ENCODE data around the gene EGF.

The EGF gene

DNA sequence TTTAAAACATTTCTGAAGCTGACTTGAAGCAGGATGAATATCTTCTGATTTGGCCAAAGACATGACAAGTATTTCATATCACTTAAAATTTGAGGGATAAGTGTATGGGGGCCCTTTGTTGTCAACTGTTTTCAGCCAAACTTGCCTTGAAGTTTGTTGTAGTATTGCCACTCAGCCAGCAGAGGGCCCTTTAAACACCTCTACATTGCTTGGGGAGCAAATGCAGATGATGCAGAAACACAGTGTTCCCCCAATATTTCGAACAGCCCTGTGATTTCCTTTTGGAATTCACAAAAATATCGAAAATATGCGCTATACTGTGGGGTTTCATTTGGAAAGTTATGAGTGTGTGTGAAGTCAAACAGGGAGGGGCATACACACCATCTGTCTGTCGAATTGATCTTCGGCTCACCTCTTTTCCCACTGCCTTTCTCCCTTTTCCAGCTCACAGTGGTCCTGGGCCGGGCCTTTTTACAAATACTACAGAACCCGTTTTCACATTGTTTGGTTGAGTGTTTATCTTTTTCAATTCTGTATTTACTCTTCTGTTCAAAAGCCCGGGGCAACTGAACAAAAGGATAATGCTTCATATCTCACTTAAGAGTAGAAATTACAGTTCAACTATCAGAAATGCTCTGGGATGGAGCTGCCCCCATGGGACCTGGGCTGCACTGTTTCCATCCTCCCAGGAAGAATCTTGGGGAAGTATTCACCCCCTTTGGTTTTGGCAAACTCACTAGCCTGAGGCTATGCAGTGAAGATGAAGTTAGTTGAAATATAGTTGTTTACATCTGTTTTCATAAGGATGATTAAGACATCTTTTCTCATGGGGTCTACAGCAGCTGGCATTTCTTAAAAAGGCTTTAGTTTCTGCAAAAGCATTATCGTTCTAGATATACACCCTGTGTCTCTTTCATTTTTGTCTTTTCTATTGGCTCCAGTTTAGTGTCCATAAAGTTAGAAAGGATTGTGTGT is 137.6 kb downstream of the EGF start:
- DNase-seq (ENCODE audit: low read depth): peak; percentile 57
- TF ChIP-seq, protein P1, sequence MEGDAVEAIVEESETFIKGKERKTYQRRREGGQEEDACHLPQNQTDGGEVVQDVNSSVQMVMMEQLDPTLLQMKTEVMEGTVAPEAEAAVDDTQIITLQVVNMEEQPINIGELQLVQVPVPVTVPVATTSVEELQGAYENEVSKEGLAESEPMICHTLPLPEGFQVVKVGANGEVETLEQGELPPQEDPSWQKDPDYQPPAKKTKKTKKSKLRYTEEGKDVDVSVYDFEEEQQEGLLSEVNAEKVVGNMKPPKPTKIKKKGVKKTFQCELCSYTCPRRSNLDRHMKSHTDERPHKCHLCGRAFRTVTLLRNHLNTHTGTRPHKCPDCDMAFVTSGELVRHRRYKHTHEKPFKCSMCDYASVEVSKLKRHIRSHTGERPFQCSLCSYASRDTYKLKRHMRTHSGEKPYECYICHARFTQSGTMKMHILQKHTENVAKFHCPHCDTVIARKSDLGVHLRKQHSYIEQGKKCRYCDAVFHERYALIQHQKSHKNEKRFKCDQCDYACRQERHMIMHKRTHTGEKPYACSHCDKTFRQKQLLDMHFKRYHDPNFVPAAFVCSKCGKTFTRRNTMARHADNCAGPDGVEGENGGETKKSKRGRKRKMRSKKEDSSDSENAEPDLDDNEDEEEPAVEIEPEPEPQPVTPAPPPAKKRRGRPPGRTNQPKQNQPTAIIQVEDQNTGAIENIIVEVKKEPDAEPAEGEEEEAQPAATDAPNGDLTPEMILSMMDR (conservative IDR thresholded peaks at IDR 0.05; ENCODE audit: control insufficient read depth, insufficient read depth, low read depth, low read length): peak; percentile 88
- H3K4me3 ChIP-seq (ENCODE audit: control insufficient read depth, low read depth, low read length): no peak overlapping the region

DNA sequence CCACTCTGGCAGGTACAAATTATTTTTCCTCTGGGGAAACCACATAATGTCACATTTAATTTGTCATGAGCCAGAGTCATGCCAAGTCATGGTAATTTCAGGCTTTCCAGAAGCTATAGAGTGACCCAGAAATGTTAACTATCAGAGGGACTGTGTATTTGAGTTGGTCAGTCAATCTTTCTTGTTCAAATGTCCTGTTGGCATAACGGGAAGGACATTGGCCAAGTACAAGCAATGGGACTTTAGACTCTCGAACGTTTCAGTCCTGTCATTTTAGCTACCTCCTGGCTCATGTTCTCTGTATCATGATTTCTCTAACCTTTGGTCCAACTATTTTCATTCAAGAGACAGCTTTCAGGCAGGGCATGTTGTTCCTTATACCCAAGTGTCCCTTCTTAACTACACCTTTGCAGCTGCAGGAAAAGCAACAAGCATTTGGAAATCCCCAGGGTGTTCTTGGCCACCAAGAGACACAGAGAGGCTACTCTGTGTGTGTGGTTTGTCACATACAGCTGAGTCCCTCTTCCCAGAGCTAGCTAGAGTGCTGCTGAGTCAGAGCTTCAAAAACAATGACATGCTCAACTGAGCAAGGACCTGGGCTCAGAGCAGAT is 142.6 kb downstream of the EGF start:
- TF ChIP-seq, protein P1 (conservative IDR thresholded peaks at IDR 0.05; ENCODE audit: control insufficient read depth, insufficient read depth, low read depth, low read length): no peak
- no peak overlapping the region for H3K4me3 ChIP-seq (ENCODE audit: control insufficient read depth, low read depth, low read length)
- DNase-seq (ENCODE audit: low read depth): no peak

DNA sequence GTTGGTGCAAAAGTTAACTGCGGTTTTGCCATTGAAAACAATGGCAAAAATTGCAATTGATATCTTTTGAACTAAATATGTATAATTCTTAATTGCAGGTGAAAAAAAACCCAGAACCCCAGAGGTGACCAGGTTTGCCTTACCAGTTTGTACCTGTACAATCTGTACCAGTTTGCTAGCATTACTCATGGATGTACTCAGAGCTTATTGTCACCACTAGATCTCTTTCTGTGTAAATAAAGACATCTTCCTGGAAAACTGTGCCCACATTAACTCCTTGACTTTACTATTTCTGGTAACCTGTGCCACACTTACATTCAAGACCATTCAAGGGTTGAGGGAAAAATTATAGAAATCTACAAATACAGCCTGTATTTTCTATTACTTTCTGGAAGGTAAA is 146.0 kb downstream of the EGF start:
- DNase-seq (ENCODE audit: low read depth): no peak
- no peak overlapping the region for H3K4me3 ChIP-seq (ENCODE audit: control insufficient read depth, low read depth, low read length)

GRCh38 chr4:110059556-110060191 is 147.0 kb downstream of the EGF start:
- no peak overlapping the region for H3K4me3 ChIP-seq (ENCODE audit: control insufficient read depth, low read depth, low read length)
- DNase-seq (ENCODE audit: low read depth): peak; percentile 68
- TF ChIP-seq, protein P1 (conservative IDR thresholded peaks at IDR 0.05; ENCODE audit: control insufficient read depth, insufficient read depth, low read depth, low read length): no peak

More for the DNA sequence above, 146.0 kb downstream of the EGF start:
- TF ChIP-seq, protein P1 (conservative IDR thresholded peaks at IDR 0.05; ENCODE audit: control insufficient read depth, insufficient read depth, low read depth, low read length): no peak

DNA sequence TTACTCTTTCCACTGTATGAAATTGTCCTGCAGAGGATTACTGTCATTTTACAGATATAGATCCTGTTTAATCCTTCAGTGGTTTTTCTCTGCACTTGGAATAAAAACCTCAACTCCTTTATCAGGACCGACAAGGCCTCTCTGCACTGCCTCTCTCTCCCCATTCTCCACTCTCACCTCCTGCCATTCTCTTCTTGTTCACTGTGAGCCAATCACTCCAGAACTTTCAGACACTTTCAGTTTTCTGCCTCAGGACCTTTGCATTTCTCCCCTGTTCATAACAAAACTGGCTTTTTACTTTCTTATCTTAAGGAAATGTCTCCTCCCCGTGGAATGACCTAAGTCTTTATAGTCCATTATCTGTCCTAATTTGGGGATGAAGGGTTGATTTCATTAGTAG is 148.4 kb downstream of the EGF start:
- no peak for DNase-seq (ENCODE audit: low read depth)
- TF ChIP-seq, protein P1 (conservative IDR thresholded peaks at IDR 0.05; ENCODE audit: control insufficient read depth, insufficient read depth, low read depth, low read length): no peak

More for the DNA sequence above, 148.4 kb downstream of the EGF start:
- H3K4me3 ChIP-seq (ENCODE audit: control insufficient read depth, low read depth, low read length): no peak overlapping the region
